Measurements from ENCODE around the gene ASB4. TPM values are rescaled to one million over a fixed set of nuclear protein-coding genes. Genes with fewer than 3 reads are reported as not detected.
A peak's percentile ranks its signal among the peaks of the same experiment; 100 is the strongest.

ASB4 gene
- total RNA-seq, 1 experiment from 2014 or later: not detected

- Histone ChIP-seq H3K79me2 (ENCODE audit: low read length) (no peaks in the 10 kb centered on the region), H3K4me3 (ENCODE audit: low read length) (peak overlapping the region; percentile 64), H3F3A (ENCODE audit: low read length, unreplicated experiment) (peaks cover 3% of the 10 kb centered on the region), H3K27me3 (ENCODE audit: low read length) (peaks cover 11% of the 10 kb centered on the region), H3K4me1 (ENCODE audit: insufficient read depth, low read length) (peaks cover 33% of the 10 kb centered on the region), H3K9ac (ENCODE audit: low read length) (peak overlapping the region; percentile 10; the same call in 1 of the 2 replicates), H4K20me1 (ENCODE audit: low read length) (no peaks in the 10 kb centered on the region), H3K9me2 (replicated peaks; ENCODE audit: low read length) (no peaks in the 10 kb centered on the region), H3K4me2 (ENCODE audit: low read length) (peak overlapping the region; percentile 86), H3K27ac (ENCODE audit: low read length) (no peak overlapping the region), H2AFZ (ENCODE audit: low read length) (peak overlapping the region; percentile 83), H3K36me3 (ENCODE audit: low read depth, low read length) (no peaks in the 10 kb centered on the region), H3K9me3 (ENCODE audit: low read length) (no peaks in the 10 kb centered on the region)
- no peak for TF ChIP-seq EZH2 (IDR thresholded peaks at IDR 0.05; ENCODE audit: low read length, unreplicated experiment)
- ATAC-seq (no peak), DNase-seq (no peak)
- BruUV-seq (replicated peaks): no TSS peak
- CTCF ChIA-PET: interaction anchor here (1.0 to 2.2 kb wide), 6 partner anchors 16 to 141 kb away, joined by 4 to 52 read pairs (median 14); no protein-coding TSS in a partner anchor
- POLR2A ChIA-PET (ENCODE audit: unreplicated experiment): interaction anchor here (0.6 kb wide), 1 partner anchor 79 kb away, joined by 3 read pairs; no protein-coding TSS in a partner anchor
- intact Hi-C loops (cut with micrococcal nuclease): loop anchor here (1.0 kb wide), 3 partner anchors 18 to 139 kb away; no protein-coding TSS in a partner anchor
Measured at GRCh38 chr7:95545673-95546072, 59.9 kb downstream of the ASB4 start.

GRCh38 chr7:95546647-95547046 lies 60.9 kb downstream of the ASB4 start:
- Histone ChIP-seq H3K9me3 (ENCODE audit: low read length) (no peaks in the 10 kb centered on the region), H3K4me2 (ENCODE audit: low read length) (no peak overlapping the region), H3F3A (ENCODE audit: low read length, unreplicated experiment) (peaks cover 3% of the 10 kb centered on the region), H3K9ac (ENCODE audit: low read length) (no peak overlapping the region), H3K36me3 (ENCODE audit: low read depth, low read length) (no peaks in the 10 kb centered on the region), H4K20me1 (ENCODE audit: low read length) (no peaks in the 10 kb centered on the region), H3K4me1 (ENCODE audit: insufficient read depth, low read length) (peaks cover 37% of the 10 kb centered on the region), H3K27ac (ENCODE audit: low read length) (no peak overlapping the region), H3K27me3 (ENCODE audit: low read length) (0 out of 2 replicates have a peak, but pooled peaks cover 1% of the 10 kb centered on the region), H2AFZ (ENCODE audit: low read length) (no peak overlapping the region), H3K4me3 (ENCODE audit: low read length) (no peak overlapping the region), H3K79me2 (ENCODE audit: low read length) (no peaks in the 10 kb centered on the region), H3K9me2 (replicated peaks; ENCODE audit: low read length) (no peaks in the 10 kb centered on the region)
- no peak for DNase-seq
- no TSS peak for BruUV-seq (replicated peaks)
- intact Hi-C loops (cut with micrococcal nuclease): no loop called here
- TF ChIP-seq CTCF (conservative IDR thresholded peaks at IDR 0.05; ENCODE audit: low read depth, low read length) (no peak), EZH2phosphoT487 (IDR thresholded peaks at IDR 0.05; ENCODE audit: borderline replicate concordance, low read length) (no peak)
- CTCF ChIA-PET: interaction anchor here (0.7 kb wide), 1 partner anchor 20 kb away, joined by 4 read pairs; no protein-coding TSS in a partner anchor
- no peak for ATAC-seq
- POLR2A ChIA-PET (ENCODE audit: unreplicated experiment): no interaction called here

- TF ChIP-seq EZH2 (IDR thresholded peaks at IDR 0.05; ENCODE audit: low read length, unreplicated experiment) (no peak), EZH2phosphoT487 (IDR thresholded peaks at IDR 0.05; ENCODE audit: borderline replicate concordance, low read length) (no peak), CTCF (conservative IDR thresholded peaks at IDR 0.05; ENCODE audit: low read depth, low read length) (no peak)
- ChIA-PET CTCF (interaction anchor here (0.7 kb wide), 1 partner anchor 62 kb away, joined by 3 read pairs; no protein-coding TSS in a partner anchor), POLR2A (ENCODE audit: unreplicated experiment) (interaction anchor here (0.6 kb wide), 1 partner anchor 69 kb away, joined by 4 read pairs; no protein-coding TSS in a partner anchor)
- H3K79me2 ChIP-seq (ENCODE audit: low read length): no peaks in the 10 kb centered on the region
- H3K27ac ChIP-seq (ENCODE audit: low read length): no peak overlapping the region
- no peak overlapping the region for H3K4me2 ChIP-seq (ENCODE audit: low read length)
- intact Hi-C loops (cut with micrococcal nuclease): loop anchor here (2.0 kb wide), 1 partner anchor 49 kb away; the partner anchor contains the start of gene PDK4
- H3K36me3 ChIP-seq (ENCODE audit: low read depth, low read length): no peaks in the 10 kb centered on the region
- no peaks in the 10 kb centered on the region for H3K9me3 ChIP-seq (ENCODE audit: low read length)
- H3K9ac ChIP-seq (ENCODE audit: low read length): no peak overlapping the region
- no peak for ATAC-seq
- H3K4me1 ChIP-seq (ENCODE audit: insufficient read depth, low read length): peaks cover 37% of the 10 kb centered on the region
- no peaks in the 10 kb centered on the region for H3K9me2 ChIP-seq (replicated peaks; ENCODE audit: low read length)
- BruUV-seq (replicated peaks): no TSS peak
- peaks cover 3% of the 10 kb centered on the region for H3F3A ChIP-seq (ENCODE audit: low read length, unreplicated experiment)
- H2AFZ ChIP-seq (ENCODE audit: low read length): no peak overlapping the region
- no peaks in the 10 kb centered on the region for H3K27me3 ChIP-seq (ENCODE audit: low read length)
- peak; percentile 41 for DNase-seq
- H3K4me3 ChIP-seq (ENCODE audit: low read length): no peak overlapping the region
- H4K20me1 ChIP-seq (ENCODE audit: low read length): no peaks in the 10 kb centered on the region
Measured at GRCh38 chr7:95547361-95548348, 61.9 kb downstream of the ASB4 start.

All from PC-3 (cell line).